Retinal pigment epithelial cell (primary cell): ENCODE data around the gene PDE9A.

ENCODE experiments used
- DNase-seq: peaks from one replicate; pipeline ENCODE4 v3.0.0-alpha.2; 2010; ENCODE audit warnings: low read depth
- H3K4me3 ChIP-seq: 2 replicates; pipeline ENCODE4 v1.5.1; 2011; ENCODE audit warnings: mild to moderate bottlenecking, low read length, control low read depth, moderate library complexity
- CTCF ChIP-seq: conservative IDR thresholded peaks from 2 replicates; pipeline ENCODE4 v1.5.1; 2011; ENCODE audit warnings: low read depth, low read length, control low read depth, inconsistent platforms

Gene PDE9A

GRCh38 chr21:42753804-42754203 is 100.4 kb downstream of the PDE9A start:
- no peak for DNase-seq
- no peak for TF ChIP-seq CTCF

GRCh38 chr21:42754270-42754933 is 101.0 kb downstream of the PDE9A start:
- no peak for DNase-seq
- no peak for TF ChIP-seq CTCF
- no peak overlapping the region for H3K4me3 ChIP-seq

More at GRCh38 chr21:42753804-42754203, 100.4 kb downstream of the PDE9A start:
- H3K4me3 ChIP-seq, result no peak overlapping the region

- no peak for DNase-seq
- no peak for TF ChIP-seq CTCF
- no peak overlapping the region for H3K4me3 ChIP-seq
Measured at GRCh38 chr21:42755031-42755665, 101.7 kb downstream of the PDE9A start.

GRCh38 chr21:42755766-42756579 is 102.6 kb downstream of the PDE9A start:
- DNase-seq, result no peak
- TF ChIP-seq CTCF, result no peak
- no peak overlapping the region for H3K4me3 ChIP-seq

GRCh38 chr21:42756580-42757250 is 103.3 kb downstream of the PDE9A start:
- no peak for TF ChIP-seq CTCF
- DNase-seq, result no peak
- H3K4me3 ChIP-seq, result no peak overlapping the region

GRCh38 chr21:42757422-42757821 is 104.0 kb downstream of the PDE9A start:
- H3K4me3 ChIP-seq, result no peak overlapping the region
- no peak for DNase-seq

More at GRCh38 chr21:42757422-42757821, 104.0 kb downstream of the PDE9A start:
- no peak for TF ChIP-seq CTCF
